ENCODE results near the gene ROR1.

DNA sequence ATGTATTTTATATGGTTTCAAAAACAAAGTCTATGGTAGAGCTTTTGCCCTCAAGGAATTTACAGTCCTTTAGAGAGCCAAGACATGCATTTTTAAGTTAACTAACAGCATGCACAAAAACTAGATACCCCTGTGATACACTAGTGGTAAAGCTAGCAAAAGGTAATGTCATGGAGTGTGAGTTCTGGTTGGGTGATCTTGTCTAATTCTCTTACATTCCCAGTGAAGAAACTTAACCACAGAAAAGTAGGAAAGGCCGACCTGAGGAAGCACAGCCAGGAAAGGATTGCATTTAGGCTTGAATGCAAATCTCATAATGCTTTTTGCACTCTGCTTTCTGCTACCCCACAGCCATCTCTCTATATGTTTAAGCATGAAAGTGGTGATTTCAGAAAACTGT lies 202.2 kb downstream of the ROR1 start:
- no peak for TF ChIP-seq CTCF (IDR thresholded peaks at IDR 0.05)
- TF ChIP-seq EP300 (IDR thresholded peaks at IDR 0.05): no peak
- no peak for TF ChIP-seq POLR2A (IDR thresholded peaks at IDR 0.05; ENCODE audit: low read depth)
- no peak for TF ChIP-seq POLR2AphosphoS5 (IDR thresholded peaks at IDR 0.05)
